ENCODE data around the gene SLC43A2.

DNA sequence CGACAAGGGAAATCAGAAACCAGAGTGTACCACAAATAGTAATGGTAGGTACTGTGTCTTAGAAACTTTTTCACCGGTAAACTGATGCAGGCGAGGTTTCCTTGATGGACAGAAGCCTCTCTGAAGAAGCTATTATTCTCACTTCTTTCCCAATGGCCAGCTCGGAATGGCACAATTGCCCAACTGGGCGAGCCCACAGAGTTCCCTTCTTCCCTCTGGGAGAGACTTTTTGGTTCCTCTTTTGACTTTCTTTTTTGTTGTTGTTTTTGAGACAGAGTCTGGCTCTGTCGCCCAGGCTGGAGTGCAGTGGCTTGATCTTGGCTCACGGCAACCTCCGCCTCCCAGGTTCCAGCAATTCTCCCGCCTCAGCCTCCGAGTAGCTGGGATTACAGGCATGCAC, 16.9 kb downstream of the SLC43A2 start:
- TF ChIP-seq, protein P1, sequence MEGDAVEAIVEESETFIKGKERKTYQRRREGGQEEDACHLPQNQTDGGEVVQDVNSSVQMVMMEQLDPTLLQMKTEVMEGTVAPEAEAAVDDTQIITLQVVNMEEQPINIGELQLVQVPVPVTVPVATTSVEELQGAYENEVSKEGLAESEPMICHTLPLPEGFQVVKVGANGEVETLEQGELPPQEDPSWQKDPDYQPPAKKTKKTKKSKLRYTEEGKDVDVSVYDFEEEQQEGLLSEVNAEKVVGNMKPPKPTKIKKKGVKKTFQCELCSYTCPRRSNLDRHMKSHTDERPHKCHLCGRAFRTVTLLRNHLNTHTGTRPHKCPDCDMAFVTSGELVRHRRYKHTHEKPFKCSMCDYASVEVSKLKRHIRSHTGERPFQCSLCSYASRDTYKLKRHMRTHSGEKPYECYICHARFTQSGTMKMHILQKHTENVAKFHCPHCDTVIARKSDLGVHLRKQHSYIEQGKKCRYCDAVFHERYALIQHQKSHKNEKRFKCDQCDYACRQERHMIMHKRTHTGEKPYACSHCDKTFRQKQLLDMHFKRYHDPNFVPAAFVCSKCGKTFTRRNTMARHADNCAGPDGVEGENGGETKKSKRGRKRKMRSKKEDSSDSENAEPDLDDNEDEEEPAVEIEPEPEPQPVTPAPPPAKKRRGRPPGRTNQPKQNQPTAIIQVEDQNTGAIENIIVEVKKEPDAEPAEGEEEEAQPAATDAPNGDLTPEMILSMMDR (conservative IDR thresholded peaks at IDR 0.05) = no peak
- no peak for TF ChIP-seq EZH2 (IDR thresholded peaks at IDR 0.05; ENCODE audit: low read depth)

Measured in PC-9 (cell line).